HG03558 (cell line): ENCODE measurements around the gene ANKDD1A.

Experiments
- ATAC-seq: cut with Tn5 transposase; IDR thresholded peaks from one replicate; pipeline ENCODE4 v1.9.1; 2021; ENCODE audit warnings: moderate number of reproducible peaks; ENCODE audit not compliant: unreplicated experiment; ENCODE audit errors: extremely low read depth

The ANKDD1A gene

GRCh38 chr15:65006876-65007275, 95.2 kb downstream of the ANKDD1A start:
- ATAC-seq = no peak
